ENCODE data around the gene USB1.

Gene USB1, protein sequence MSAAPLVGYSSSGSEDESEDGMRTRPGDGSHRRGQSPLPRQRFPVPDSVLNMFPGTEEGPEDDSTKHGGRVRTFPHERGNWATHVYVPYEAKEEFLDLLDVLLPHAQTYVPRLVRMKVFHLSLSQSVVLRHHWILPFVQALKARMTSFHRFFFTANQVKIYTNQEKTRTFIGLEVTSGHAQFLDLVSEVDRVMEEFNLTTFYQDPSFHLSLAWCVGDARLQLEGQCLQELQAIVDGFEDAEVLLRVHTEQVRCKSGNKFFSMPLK

DNA sequence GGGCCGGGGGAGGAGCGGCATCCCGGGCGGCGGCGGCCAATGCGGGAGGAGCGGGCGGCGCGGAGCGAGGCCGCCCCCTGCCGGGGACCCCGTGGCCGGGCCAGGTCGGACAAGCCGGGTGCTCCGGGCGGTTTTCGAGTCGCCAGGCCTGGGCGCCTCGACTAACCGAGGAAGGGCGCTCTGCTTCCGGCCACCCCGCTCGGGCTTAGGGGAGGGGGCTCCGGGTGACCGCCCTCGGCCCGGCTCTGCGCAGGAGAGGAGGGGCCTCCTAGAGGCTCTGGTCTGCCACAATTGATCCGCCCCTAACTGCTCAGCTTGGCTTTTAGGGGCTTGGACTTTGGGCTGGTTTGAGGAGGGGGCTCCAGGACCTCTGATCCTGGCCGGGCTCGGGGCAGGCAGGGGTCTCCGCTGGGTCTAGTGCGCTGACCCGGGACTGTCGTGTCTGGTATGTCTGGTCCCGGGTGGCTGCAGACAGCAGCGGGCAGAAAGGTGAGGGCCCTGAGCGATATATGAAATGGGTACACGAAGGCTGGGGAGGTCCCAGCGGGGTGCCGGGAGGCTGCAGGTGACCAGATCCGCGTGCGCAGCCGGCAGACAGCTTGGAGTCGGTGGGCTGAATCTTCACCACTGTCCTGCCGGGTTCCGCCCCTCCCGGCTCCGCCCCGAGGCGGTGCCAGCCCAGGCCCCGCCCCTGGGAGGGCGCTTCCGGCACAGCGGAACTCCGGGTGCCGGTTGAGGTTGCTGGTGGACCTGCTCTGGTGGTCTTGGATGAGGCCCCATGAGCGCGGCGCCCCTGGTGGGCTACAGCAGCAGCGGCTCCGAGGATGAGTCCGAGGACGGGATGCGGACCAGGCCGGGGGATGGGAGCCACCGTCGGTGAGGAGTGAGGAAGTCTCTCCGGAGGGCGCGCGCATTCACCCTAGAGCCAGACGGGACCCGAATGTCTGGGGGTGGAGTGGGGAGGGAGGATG, at the start of gene USB1:
Gene USB1 (plus strand): TSS at position 702 of the 971 bp plus-strand sequence. CDS start 77 bp downstream, at position 779.
- DNase-seq (ENCODE audit: low read depth) = peak; percentile 74

DNA sequence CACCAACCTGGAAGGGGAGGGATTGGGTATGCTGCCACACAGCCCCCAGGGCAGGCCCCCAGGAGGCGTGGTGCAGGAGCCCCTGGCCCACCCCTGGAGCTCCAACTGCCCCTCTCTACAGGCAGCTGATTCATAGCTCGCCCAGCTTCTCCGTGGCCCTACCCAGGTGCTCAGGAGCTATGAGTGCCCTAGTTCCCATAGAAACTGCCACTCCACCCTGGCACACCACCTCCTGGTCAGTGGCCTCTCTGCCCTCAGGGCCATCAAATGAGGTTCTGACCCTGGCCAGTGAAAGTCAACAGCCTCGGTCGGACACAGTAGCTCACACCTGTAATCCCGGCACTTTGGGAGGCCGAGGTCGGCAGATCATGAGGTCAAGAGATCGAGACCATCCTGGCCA, 48.3 kb upstream of the USB1 start:
- DNase-seq (ENCODE audit: low read depth) = no peak

DNA sequence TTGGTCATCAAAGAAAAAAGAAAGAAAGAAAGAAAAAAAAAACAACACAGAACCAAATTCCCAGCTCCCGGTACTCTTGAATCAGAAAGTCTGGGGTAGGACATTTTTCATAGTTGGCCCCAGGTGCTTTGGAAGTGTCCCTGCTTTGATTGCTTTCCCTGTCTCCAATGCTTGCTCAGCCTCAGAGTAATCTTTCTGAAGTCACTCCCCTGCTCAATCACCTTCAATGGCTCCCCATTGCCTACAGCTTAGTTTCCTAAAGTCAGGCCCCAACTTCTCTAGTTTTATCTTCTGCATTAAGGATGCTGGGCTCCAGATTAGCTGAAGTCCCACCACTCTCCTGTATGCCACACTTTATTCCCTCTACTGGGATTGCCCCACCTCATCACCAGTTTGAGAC, 47.4 kb upstream of the USB1 start:
- no peak for DNase-seq (ENCODE audit: low read depth)

DNA sequence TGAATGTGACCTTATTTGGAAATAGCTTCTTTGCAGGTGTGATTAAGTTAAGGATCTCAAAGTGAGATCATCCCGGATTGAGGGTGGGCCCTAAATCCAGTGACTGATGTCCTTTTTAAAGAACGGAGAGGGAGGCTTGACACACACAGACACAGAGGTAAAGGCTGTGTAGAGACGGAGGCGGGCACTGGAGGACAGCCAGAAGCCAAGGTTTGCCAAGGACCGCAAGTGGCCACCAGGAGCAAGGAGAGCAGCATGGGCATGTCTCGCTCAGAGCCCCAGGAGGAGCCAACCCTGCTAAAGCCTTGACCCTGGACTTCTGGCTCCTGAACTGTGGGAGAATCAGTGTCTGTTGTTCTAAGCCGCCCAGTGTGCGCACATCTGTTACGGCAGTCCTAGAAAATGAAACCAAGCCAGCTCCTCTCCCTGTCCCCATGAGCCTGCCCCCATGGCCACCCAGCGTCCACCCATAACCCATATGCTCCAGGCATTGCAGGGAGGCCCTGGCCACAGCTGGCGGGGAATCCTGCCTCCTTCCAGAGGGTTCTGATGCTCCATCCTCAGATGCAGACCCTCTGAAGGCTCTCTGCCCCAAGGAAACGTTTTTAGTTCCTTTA, 45.5 kb upstream of the USB1 start:
- no peak for DNase-seq (ENCODE audit: low read depth)

DNA sequence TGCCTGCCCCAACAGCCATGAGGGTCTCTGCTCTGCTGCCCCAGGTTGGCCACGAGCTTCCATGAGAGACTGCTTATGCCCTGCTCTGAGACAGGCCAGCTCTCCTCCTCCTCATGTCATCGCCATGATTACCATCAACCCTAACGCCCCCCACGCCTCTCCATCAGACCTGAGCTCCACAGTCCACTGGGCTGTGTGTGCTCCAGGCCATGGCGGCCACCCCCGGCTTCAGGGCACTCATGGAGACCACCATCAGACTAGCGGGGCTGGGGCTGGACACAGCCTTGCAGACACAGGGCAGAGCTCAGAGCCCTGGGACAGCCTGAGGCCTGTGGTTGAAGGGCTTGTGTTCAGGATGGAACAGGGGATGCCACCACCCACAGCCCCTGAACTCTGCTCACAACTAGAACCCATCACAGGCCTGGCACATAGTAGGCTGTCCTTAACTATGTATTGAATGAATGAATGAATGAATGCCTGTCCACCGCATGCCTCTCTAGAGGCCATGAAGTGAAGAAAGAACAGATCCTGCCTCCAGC, 44.9 kb upstream of the USB1 start:
- no peak for DNase-seq (ENCODE audit: low read depth)

DNA sequence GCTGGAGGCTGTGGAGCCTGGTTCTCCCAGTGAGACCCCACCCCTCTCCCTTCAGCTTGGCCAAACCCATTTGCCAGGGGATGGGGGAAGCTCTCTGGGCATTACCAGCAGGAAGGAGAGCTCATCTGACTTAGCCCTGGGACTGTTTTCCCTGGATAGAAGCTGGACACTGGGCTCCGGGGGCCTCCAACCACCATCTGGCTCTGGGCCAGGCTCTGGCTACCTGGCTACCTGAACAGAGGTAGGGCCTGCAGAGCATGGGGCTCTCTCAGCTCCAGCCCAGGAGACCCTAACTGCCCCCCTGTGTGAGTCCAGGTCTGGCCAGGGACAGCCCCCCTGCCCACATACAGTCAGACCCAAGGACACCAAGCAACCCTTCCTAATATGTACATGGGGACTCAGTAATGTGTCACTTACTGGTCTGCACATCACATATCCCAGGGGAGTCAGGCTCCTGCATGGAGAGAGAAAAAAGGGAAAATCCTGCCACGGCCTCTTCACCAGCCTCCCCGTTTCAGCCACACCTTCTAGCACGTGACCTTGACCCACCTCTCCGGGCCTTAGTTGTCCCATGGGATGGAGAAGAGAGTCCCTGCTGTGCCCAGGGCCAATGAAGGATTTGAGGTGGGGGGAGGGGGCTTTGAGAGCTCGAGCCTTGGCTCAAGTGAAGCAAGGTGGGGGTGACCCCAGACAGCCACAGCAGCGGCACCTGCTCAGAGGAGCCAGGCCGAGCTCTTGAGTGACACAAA, 44.1 kb upstream of the USB1 start:
- no peak for DNase-seq (ENCODE audit: low read depth)

DNA sequence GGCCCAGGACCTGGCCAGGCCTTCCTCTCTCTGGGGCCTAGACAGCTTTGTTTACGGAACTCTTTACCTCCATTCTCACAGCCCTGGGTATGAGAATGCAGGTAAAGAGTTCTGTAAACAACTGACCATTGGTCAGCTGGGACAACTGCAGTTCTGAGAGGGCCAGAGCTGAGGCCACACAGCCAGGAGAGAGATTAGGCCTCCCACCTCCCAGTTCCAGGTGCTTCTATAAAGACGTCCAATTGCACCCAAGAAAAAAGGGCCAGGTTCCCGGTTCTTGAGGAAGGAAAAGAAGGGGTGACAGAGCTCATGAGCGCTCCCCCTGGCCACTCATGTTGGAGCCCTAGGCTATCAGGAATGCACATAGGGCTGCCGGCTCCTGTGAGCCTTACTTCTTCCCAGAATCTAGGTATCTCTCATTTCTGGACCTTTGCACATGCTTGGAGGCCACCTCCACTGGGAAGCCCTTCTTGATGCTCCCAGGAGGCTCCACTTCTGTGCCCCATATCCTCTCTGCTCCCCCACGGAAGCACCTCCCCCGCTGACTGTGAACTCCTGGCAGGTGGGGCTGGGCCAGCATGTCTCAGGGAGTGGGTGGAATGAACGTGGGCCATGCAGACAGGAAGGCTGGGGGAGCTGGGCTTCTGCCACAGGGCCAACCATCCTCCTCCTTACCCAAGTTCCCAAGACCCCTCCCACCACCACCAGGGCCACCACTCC, 43.4 kb upstream of the USB1 start:
- no peak for DNase-seq (ENCODE audit: low read depth)

DNA sequence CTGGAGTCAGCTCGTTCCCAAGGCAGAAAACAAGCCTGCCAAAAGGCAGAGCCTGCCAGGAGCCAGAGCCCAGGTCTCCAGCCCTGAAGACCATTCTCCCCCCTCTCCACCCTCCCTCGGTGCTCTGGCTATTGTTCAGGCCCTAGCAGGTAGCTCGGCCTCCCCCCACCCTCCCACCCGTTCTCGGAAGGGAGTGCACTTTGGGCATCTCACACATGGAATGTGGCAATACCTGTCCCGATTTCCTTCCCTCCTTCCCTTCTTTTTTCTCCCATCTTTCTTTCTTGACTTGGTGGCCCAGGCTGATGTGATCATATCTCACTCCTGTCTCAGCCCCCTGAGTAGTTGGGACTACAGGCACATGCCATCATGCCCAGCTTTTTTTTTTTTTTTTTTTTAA, 42.7 kb upstream of the USB1 start:
- DNase-seq (ENCODE audit: low read depth) = no peak

DNA sequence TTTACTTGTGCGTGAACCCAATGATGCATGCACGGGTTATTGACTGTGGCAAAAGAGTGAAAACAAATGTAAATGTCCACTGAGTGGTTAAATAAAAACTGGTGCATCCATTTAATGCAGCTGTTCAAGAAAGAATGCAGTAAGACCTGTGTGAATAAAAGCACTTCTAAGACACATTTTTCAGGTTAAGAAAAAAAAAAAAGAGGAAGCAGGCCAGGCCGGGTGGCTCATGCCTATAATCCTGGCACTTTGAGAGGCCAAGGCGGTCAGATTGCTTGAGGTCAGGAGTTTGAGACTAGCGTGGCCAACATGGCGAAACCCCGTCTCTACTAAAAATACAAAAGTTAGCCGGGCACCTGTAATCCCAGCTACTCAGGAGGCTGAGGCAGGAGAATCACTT, 42.1 kb upstream of the USB1 start:
- no peak for DNase-seq (ENCODE audit: low read depth)

DNA sequence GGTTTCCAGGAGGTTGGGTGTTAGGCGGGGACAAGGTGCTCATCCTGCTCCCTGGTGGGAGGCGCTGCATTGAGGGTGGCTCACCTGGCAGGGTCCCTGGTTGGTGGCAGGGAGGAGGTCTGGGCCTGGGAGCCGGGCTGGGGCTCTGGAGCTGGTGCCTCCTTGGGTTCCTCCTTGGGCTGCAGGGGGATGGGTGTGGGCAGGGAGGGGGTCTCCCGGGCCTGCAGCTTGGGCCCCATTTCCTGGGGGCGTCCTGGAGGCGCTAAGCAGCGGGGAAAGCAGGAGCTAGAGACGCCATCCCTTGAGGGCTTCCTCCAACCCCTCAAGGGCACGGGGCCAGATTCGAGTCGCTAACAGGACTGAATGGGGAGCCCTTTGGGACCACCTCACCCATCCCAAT, 41.4 kb upstream of the USB1 start:
- no peak for DNase-seq (ENCODE audit: low read depth)

DNA sequence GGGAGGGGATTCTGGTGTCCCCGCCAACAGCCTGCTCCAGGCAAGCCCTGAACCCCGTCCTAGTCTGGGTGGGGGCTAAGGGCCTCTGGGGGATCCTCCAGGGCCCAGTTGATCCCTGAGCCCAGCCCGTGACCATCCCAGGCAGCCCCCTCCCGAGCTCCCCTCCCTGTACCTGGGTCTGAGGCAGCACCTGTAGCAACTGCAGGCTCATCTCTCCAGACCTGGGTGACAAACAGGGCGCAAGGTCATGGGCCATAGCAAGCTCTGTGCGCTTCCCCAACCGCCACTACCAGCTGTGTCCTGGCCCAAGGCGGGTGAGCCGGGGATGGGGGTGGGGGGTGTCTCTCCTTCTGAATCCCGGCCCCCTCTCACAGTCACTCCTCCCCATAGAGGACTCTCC, 40.9 kb upstream of the USB1 start:
- no peak for DNase-seq (ENCODE audit: low read depth)

DNA sequence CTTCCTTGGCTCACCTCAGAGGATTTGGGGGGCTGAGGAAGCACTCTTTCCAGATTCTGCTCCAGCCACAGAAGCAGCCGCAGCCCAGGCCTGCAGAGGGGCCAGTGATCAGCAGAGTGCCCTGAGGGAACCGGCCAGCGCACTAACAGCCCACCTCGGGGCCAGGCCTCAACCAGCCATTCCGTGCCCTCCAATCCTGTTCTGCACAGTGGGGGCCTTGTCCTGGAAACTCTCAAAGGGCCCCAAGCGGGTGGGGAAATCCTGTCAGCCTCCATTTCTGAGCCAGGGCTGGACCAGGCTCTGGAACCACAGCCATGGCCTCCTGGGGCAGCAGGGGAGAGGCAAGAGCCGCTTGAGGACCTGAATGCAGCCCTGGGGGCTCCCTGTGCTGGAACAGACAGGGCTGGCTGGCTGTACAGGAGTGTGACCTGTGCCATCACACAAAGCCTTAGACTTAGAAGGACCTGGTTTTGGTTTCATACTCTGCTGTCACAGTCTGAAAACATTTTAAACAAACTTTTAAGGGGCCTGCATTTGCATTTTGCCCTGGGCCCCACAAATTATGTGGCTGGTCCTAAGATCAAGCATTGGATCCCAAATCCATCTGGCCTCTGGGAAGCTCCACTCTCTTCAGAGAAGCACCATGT, 40.3 kb upstream of the USB1 start:
- DNase-seq (ENCODE audit: low read depth) = no peak

DNA sequence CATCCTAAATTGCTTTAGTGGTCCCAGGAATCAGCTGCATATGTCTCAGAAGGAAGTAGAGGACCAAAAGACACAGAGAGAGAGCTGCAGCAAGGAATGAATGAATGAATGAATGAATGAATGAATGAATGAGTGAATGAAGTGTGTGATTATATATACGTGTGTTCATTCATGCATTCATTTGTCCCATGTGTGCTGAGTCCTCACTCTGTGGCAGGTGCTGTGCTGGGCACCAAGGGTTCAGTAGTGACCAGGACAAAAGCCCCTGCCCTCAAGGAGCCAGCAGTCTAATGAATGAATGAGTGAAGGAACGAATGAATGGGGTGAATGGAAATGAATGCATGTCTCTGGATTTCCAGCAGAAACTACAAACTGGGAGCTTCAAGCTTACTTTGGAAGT, 39.7 kb upstream of the USB1 start:
- no peak for DNase-seq (ENCODE audit: low read depth)

DNA sequence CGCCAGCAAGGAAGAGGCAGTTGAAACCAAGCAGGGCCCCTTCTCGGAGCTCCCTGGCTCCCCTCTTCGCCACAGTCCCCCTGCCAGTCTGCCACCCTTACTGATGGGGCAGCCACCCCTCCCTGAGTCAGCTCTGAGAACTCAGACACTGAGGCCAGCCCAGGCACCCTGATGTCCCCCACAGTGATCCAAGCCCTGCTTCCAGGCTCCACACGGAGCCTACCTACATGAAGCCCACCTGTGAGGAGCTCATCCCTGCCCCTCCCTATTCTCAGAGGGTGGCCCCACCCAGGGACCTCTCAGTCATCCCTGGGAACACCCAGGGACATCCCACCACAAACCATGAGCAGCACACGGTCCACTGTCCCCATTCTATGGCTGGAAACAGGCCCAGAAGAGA, 39.2 kb upstream of the USB1 start:
- DNase-seq (ENCODE audit: low read depth) = no peak

DNA sequence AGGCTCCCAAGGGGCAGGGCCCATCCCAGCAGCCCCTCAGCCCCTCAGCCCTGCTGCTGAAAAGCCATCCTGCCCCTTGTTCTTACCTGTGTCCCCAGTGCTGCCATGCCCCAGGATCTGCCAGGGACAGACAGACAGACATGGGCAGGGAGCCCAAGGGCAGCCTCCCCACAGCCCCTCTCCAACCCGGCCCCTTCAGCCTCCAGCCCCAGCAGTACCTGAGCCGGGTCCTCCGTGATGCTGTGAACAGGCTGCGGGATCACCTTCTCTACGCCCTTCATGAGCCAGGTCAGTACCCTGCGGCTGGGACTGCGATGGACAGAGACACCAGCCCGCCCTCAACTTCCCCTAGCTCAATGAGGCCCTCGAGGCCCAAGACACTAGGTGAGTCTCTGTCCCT, 38.5 kb upstream of the USB1 start:
- DNase-seq (ENCODE audit: low read depth) = no peak

DNA sequence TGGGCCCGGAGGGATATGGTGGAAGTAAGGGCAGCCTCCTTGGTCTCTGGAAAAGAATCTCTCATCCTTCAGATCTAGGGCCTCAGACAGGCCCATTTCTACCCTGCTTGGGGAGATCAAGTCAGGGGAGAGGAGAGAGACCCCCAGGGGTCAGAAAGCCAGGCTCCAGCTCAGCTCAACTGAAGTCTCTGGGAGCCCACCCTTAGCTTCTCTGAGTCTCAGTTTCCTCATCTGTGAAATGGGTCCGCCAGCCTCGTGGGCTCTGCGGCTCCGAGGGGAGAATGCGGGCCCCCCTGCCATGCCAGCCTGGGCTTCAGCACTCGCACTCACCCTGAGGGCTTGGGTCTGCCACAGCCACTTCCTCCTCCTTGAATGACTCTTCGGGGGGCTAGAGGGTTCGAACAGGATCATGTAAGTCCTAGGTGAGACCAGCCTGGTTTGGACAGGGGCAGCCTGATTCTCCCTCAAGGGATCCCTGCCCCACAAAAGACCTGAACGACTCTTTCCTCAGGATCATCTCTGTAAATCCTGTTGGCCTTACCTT, 37.0 kb upstream of the USB1 start:
- DNase-seq (ENCODE audit: low read depth) = no peak

DNA sequence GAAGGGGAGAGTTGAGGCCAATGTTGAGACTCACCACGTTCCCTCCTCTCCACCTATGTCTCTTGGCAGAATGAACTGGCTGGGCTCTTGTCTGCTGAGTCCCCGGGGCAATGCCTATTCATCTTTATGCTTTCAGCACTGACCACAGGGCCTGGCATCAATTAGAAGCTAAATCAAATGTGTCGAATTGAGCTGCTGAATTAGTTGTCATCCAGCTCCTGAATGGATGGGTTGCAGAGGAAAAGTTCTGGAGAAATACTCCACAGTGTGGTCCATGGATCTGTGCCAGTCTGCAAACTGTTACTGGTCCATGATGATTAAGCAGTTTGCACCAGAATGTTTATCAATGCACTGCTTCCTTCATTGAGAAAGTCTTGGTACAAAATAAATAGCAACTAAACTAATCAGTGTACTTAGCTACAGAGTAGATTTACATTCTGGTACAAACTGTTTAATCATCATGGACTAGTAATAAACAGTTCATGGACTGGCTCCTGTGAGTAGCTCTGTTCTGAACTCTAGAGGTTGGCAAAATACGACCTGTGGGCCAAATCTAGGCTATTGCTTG, 34.9 kb upstream of the USB1 start:
- DNase-seq (ENCODE audit: low read depth) = no peak

DNA sequence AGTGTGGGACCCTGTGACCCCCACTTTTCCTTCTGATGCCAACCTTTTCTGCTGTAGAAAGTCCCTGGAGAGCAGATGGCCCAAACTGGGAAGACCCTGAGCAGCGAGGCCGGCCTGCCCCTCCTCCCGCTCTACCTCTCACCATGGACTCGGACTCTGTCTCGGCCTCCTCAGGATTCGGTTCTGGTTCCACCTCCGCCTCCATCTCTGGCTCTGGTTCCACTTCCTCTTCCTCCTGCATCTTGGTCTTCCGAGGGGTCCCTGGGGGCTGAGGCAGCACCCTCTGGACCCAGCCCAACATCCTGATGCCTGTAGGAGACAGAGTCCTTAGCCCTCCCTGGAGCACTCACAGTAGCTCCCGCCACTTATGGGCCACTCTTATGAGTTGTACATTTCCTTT, 34.2 kb upstream of the USB1 start:
- no peak for DNase-seq (ENCODE audit: low read depth)

DNA sequence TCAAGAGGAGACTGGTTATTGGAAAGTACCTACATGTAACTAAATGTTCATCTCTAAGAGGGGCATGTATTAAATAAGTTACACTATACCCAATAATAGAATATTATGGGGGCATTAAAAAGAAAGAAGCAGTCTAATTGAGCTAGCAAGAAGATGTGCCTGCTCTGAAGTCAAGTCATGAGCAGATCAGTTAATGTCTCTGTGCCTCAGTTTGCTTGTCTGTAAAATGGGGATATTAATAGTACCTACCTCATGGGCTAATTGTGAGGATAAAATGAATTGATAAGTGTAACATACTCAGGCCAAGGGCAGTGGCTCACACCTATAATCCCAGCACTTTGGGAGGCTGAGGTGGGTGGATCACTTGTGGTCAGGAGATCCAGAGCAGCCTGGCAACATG, 33.3 kb upstream of the USB1 start:
- DNase-seq (ENCODE audit: low read depth) = no peak

DNA sequence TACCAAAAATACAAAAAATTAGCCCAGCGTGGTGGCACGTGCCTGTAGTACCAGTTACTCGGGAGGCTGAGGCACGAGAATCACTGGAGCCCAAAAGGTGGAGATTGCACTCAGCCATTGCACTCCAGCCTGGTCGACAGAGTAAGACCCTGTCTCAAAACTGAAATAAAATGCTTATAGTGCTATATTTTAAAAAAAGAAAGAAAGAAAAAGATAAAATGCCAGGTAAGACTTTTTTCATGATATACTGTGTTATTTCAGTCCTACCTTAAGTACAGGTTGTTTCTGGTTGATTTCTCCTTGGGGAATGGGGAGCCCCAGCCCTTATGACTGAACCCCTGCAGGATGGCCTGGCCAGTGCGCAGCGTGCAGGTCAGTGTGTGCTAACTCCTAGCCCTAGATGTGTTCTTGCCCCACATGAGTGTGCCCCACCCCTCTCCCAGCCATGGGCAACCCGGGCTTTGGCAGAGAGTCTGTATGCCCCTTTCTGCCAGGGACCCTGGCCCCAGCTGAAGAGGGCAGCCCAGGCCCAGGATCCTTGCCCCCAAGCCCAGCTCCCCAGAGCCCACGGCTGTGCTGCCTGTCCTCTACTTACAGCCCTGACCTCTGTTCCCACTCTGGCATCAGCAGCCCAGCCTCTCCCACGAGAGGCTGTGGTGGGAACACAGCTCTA, 31.6 kb upstream of the USB1 start:
- DNase-seq (ENCODE audit: low read depth) = no peak
